Aorta (tissue), 5 donors: ENCODE results near the gene NTNG2. TPM values are rescaled to one million over a fixed set of nuclear protein-coding genes. Genes with fewer than 3 reads are reported as not detected.

ENCODE experiments used
- ATAC-seq: fragments of 200-7000 bp; cut with Tn5 transposase; one replicate; pipeline ENCODE4 v1.9.1; 2022; ENCODE audit warnings: moderate library complexity; ENCODE audit not compliant: low FRiP score
- DNase-seq, 2 donors: peaks; one replicate each; pipeline ENCODE4 v3.0.0-alpha.2; 2020
- H3K27ac ChIP-seq, 2 donors: one replicate each; pipeline ENCODE4 v1.5.1; 2013; ENCODE audit warnings: low read length in 2 of 2, mild to moderate bottlenecking in 2 of 2, moderate library complexity in 2 of 2, control low read depth in 1 of 2, inconsistent platforms in 1 of 2, low read depth in 1 of 2
- H3K27me3 ChIP-seq, 2 donors: one replicate each; pipeline ENCODE4 v1.6.1; 2013; ENCODE audit warnings: control low read depth in 1 of 2, low read length in 1 of 2, mild to moderate bottlenecking in 1 of 2, moderate library complexity in 1 of 2; ENCODE audit not compliant: insufficient read depth in 2 of 2, control insufficient read depth in 1 of 2
- H3K36me3 ChIP-seq, 2 donors: one replicate each; pipeline ENCODE4 v1.6.1; 2013; ENCODE audit warnings: control low read depth in 1 of 2, low read length in 1 of 2, mild to moderate bottlenecking in 1 of 2; ENCODE audit not compliant: insufficient read depth in 2 of 2, control insufficient read depth in 1 of 2
- H3K4me1 ChIP-seq, 2 donors: one replicate each; pipeline ENCODE4 v1.6.1; 2013; ENCODE audit warnings: low read length in 2 of 2, control low read depth in 1 of 2, mild to moderate bottlenecking in 1 of 2, moderate library complexity in 1 of 2; ENCODE audit not compliant: insufficient read depth in 2 of 2, control insufficient read depth in 1 of 2
- H3K4me3 ChIP-seq, 2 donors: one replicate each; pipeline ENCODE4 v1.5.1; 2013; ENCODE audit warnings: low read length in 2 of 2, control low read depth in 1 of 2, mild to moderate bottlenecking in 1 of 2
- H3K9me3 ChIP-seq: one replicate; pipeline ENCODE4 v1.6.1; 2013; ENCODE audit warnings: mild to moderate bottlenecking, low read length; ENCODE audit not compliant: control insufficient read depth
- WGBS, 2 donors: extraction: QIAGEN DNeasy Blood & Tissue Kit; methylation state at CpG; one replicate each; pipeline ENCODE4 v1.1.7; 2013; 5-methylcytosine and 5-hydroxymethylcytosine counted together
- intact Hi-C, 2 donors: fragments of 100-400 bp; cut with DNase I; formaldehyde crosslinking; loops; one replicate each; pipeline versions ENCODE4 v1.14.2 to v1.15.0; 2022
- polyA plus RNA-seq, 2 donors: library from polyadenylated mRNA; stranded (reverse); fragments of 200-250 nt; gene quantifications; one replicate each; pipeline ENCODE4 v1.2.3, GENCODE V29; 2013
- total RNA-seq, 2 donors: library from RNA; stranded (reverse); fragmentation: NEBNext Ultra II Directional; extraction: Animal tissue kit (Norgen Biotek cat#: 25700); gene quantifications; one replicate each; pipeline ENCODE4 v1.2.1, GENCODE V29; 2021
- donor health status: healthy with polysubstance abuse.
- donor health status: Bipolar disorder and iron deficiency.
- donor health status: DM: no; HTN: no; CAD: no.
- donor health status: DM: no; HTN: no; CAD: no.
- donor health status: DM: yes; HTN: yes; CAD: no.

The NTNG2 gene
- total and polyA plus RNA-seq, 4 donors, result 0.25 to 5.3 (median 1.1) TPM

DNA sequence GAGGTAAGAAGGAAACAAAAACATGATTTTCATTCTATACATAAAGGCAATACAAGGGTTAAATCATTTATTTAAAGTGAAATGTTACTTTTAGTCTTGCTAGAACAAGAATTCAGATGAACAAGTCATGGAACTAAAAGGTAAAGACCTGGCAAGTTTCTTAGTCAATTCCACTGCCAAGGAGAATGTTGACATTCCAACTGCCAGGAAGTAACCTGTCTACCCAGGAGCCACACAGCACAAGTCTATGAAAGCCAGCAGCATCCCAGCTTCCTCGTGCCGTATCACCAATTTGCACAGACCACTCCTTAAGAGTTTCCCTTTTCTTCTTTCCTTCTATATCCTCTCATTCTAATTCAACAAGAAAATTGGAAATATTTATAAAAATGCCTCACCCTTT lies 113.0 kb downstream of the NTNG2 start:
- DNase-seq, result no peak
- no peak for ATAC-seq
- peaks cover 0 to 10% of the 10 kb centered on the region in 2 donors for H3K36me3 ChIP-seq
- no peaks in the 10 kb centered on the region for H3K27me3 ChIP-seq
- 89 to 92% methylated on average over 2 of the region's 2 CpGs for WGBS, 2 donors
- H3K4me3 ChIP-seq, result no peak overlapping the region
- no peak overlapping the region for H3K27ac ChIP-seq
- no peaks in the 10 kb centered on the region for H3K4me1 ChIP-seq
- no peaks in the 10 kb centered on the region for H3K9me3 ChIP-seq
- intact Hi-C loops, result no loop called here

DNA sequence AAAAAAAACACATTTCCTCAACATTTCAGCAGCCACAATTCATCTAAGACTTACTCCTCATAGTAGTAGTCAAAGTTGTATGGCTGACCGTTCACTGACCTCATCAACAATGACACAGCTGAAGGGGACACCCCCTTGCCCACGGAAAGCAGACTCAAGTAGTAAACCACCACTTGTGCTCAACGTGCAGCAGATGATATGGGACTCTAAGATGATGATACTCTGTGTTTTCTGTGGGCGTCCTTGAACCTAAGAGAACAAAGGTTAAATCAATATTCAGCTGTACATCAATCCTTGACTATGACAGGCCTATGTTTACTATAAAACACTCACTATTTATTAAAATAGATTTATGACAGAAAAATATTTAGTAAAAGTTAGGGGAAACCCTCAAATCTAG lies 121.3 kb downstream of the NTNG2 start:
- 49 to 63% methylated on average over 4 of the region's 4 CpGs for WGBS, 2 donors
- no peak overlapping the region for H3K4me3 ChIP-seq
- no peaks in the 10 kb centered on the region for H3K4me1 ChIP-seq
- peaks cover 6 to 12% of the 10 kb centered on the region in 2 donors for H3K36me3 ChIP-seq
- H3K9me3 ChIP-seq, result no peaks in the 10 kb centered on the region
- no peak overlapping the region for H3K27ac ChIP-seq
- no peaks in the 10 kb centered on the region for H3K27me3 ChIP-seq
- no peak for ATAC-seq
- intact Hi-C loops, result no loop called here
- DNase-seq, result no peak

DNA sequence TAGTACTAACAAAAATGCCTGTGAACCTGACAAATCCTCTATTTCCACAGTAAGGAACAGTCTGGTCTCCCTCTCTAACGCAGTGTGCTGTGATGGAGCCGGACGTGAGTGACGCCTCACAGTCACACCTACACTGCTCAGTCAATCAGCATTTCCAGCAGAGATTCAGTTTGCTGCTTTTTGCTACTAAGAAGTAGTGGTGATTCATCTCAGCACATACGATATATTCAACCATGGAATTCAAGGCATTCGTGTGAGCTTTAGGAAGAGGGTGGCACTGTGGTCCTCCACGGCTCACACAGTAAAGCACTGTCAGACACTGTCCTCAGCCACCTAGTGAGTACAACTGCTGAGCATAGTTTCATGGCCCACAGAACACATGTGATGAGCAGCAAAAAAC lies 122.0 kb downstream of the NTNG2 start:
- no peak for DNase-seq
- intact Hi-C loops, result no loop called here
- 63 to 68% methylated on average over 7 of the region's 7 CpGs for WGBS, 2 donors

GRCh38 chr9:132287256-132287760 lies 125.5 kb downstream of the NTNG2 start:
- Histone ChIP-seq H3K36me3 (peaks cover 6 to 8% of the 10 kb centered on the region in 2 donors), H3K9me3 (no peaks in the 10 kb centered on the region), H3K27me3 (no peaks in the 10 kb centered on the region), H3K4me1 (peaks cover 0 to 2% of the 10 kb centered on the region in 2 donors), H3K27ac (no peak overlapping the region), H3K4me3 (no peak overlapping the region)
- DNase-seq (no peak), ATAC-seq (no peak)
- intact Hi-C loops, result no loop called here
- 68 to 76% methylated on average over 3 of the region's 3 CpGs for WGBS, 2 donors

More for the DNA sequence above, 122.0 kb downstream of the NTNG2 start:
- no peaks in the 10 kb centered on the region for H3K9me3 ChIP-seq
- H3K36me3 ChIP-seq, result peaks cover 6 to 12% of the 10 kb centered on the region in 2 donors
- H3K4me1 ChIP-seq, result peaks cover 0 to under 1% of the 10 kb centered on the region in 2 donors
- no peak for ATAC-seq
- H3K27ac ChIP-seq, result no peak overlapping the region
- no peaks in the 10 kb centered on the region for H3K27me3 ChIP-seq
- no peak overlapping the region for H3K4me3 ChIP-seq

DNA sequence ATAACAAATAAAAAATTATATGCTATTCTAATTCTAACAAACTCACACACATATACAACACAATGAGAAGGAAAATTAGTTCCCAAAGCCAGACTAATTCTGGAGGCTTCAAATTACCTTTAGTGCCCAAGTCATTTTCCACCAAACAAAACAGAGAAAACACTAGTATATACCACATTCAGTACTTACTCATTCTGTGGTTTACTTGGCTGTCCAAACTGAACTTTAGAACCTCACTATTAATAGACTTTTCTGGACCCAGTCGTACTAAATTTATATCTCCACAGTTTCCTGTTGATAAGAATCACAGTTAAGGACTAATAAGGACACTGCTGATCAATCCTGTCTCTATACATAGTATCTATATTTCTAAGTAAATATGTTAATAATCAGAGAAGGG lies 126.5 kb downstream of the NTNG2 start:
- Histone ChIP-seq H3K36me3 (peaks cover 6 to 8% of the 10 kb centered on the region in 2 donors), H3K27ac (no peak overlapping the region), H3K9me3 (no peaks in the 10 kb centered on the region), H3K27me3 (no peaks in the 10 kb centered on the region), H3K4me1 (peaks cover 0 to 2% of the 10 kb centered on the region in 2 donors), H3K4me3 (no peak overlapping the region)
- ATAC-seq (no peak), DNase-seq (no peak)
- WGBS, 2 donors, result 0 to 3% methylated on average over 1 of the region's 1 CpG
- intact Hi-C loops, result no loop called here

DNA sequence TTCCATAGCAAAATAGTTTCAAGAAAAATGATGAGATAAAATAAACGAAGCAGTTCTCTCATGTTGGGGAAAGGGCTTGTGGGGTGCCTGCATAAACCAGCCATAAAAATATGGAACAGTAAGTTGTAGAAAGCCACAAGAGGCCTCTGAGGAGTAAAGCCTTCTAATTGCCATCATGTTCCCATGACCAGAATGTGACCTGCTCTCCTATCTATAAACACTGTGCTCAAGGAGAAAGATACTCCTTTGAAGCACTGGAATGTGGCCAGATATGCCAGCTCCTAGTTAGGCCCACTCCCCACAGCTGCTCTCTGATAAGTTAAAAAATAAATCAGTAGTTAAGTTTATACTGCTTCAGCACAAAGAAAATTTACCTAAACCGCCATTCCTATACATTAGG lies 127.1 kb downstream of the NTNG2 start:
- no peak overlapping the region for H3K4me3 ChIP-seq
- DNase-seq (no peak), ATAC-seq (no peak)
- H3K27ac ChIP-seq, result no peak overlapping the region
- 51 to 61% methylated on average over 2 of the region's 2 CpGs for WGBS, 2 donors
- no peaks in the 10 kb centered on the region for H3K9me3 ChIP-seq
- H3K27me3 ChIP-seq, result no peaks in the 10 kb centered on the region
- intact Hi-C loops, result no loop called here
- peaks cover 0 to 2% of the 10 kb centered on the region in 2 donors for H3K4me1 ChIP-seq
- H3K36me3 ChIP-seq, result peaks cover 6 to 8% of the 10 kb centered on the region in 2 donors

- 94 to 95% methylated on average over 13 of the region's 13 CpGs for WGBS, 2 donors
- Histone ChIP-seq H3K36me3 (peaks cover 3 to 9% of the 10 kb centered on the region in 2 donors), H3K27me3 (no peaks in the 10 kb centered on the region), H3K4me3 (no peak overlapping the region), H3K4me1 (peaks cover 0 to 2% of the 10 kb centered on the region in 2 donors), H3K9me3 (no peaks in the 10 kb centered on the region), H3K27ac (no peak overlapping the region)
- intact Hi-C loops, result no loop called here
- no peak for ATAC-seq
- DNase-seq, result no peak
Observed at GRCh38 chr9:132293145-132293721, 131.4 kb downstream of the NTNG2 start.

Other genes with a start within 250 kb of the NTNG2 start
- gene MED27, start 82.2 kb upstream of the NTNG2 start, total RNA-seq, result 10 to 100 TPM; 16.8 to 25.1 TPM
- 10 to 100 TPM; 15.5 to 25.1 TPM for gene MED27, start 82.2 kb upstream of the NTNG2 start, polyA plus RNA-seq
- gene SETX, start 192.9 kb downstream of the NTNG2 start, total RNA-seq, result 10 to 100 TPM; 53.0 to 67.9 TPM
- gene SETX, start 192.9 kb downstream of the NTNG2 start, polyA plus RNA-seq, result 10 to 100 TPM in 1 of 2 donors, 1 to 10 TPM in 1; 9.5 to 18.5 TPM
- 10 to 100 TPM; 11.9 to 14.3 TPM for gene TTF1, start 244.8 kb downstream of the NTNG2 start, total RNA-seq
- 10 to 100 TPM; 23.2 to 33.4 TPM for gene TTF1, start 244.8 kb downstream of the NTNG2 start, polyA plus RNA-seq
- gene CFAP77, start 248.2 kb downstream of the NTNG2 start, total RNA-seq, result not detected
- gene CFAP77, start 248.2 kb downstream of the NTNG2 start, polyA plus RNA-seq, result under 1 TPM in 1 of 2 donors, not detected in 1; 0.38 TPM